ENCODE measurements around the gene SNAPC4.

The SNAPC4 gene

GRCh38 chr9:136379891-136380290, 20.1 kb downstream of the SNAPC4 start:
- no peak for DNase-seq (ENCODE audit: low read depth in 2 of 2)
- TF ChIP-seq, protein P1, sequence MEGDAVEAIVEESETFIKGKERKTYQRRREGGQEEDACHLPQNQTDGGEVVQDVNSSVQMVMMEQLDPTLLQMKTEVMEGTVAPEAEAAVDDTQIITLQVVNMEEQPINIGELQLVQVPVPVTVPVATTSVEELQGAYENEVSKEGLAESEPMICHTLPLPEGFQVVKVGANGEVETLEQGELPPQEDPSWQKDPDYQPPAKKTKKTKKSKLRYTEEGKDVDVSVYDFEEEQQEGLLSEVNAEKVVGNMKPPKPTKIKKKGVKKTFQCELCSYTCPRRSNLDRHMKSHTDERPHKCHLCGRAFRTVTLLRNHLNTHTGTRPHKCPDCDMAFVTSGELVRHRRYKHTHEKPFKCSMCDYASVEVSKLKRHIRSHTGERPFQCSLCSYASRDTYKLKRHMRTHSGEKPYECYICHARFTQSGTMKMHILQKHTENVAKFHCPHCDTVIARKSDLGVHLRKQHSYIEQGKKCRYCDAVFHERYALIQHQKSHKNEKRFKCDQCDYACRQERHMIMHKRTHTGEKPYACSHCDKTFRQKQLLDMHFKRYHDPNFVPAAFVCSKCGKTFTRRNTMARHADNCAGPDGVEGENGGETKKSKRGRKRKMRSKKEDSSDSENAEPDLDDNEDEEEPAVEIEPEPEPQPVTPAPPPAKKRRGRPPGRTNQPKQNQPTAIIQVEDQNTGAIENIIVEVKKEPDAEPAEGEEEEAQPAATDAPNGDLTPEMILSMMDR (IDR thresholded peaks at IDR 0.05; ENCODE audit: low read depth, low read length), result no peak
- no peak overlapping the region for H3K4me3 ChIP-seq (replicated peaks in 1 of 2; ENCODE audit: low read depth in 2 of 2, low read length in 2 of 2)

DNA sequence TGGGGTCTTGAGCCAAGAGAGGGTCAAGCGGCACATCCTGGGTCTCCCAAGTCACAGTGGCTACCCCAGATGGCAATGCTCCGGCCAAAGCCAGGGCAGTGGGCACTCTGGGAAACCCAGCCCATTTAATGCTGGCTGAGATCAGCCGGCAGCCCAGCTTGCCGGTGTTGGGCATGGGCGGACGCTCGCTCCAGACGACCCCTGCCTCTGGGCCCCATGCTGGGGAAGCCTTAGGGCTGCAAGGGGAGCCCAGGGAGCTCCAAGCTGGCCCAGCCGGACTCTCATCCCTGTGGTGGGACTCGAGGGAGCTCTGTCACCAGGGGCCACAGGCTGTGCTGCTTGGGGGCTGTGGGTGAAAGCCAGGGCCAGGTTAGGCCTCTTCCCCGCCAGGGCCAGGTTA, 20.6 kb downstream of the SNAPC4 start:
- DNase-seq (ENCODE audit: low read depth in 2 of 2), result no peak
- TF ChIP-seq, protein P1 (IDR thresholded peaks at IDR 0.05; ENCODE audit: low read depth, low read length), result no peak
- no peak overlapping the region for H3K4me3 ChIP-seq (replicated peaks in 1 of 2; ENCODE audit: low read depth in 2 of 2, low read length in 2 of 2)

DNA sequence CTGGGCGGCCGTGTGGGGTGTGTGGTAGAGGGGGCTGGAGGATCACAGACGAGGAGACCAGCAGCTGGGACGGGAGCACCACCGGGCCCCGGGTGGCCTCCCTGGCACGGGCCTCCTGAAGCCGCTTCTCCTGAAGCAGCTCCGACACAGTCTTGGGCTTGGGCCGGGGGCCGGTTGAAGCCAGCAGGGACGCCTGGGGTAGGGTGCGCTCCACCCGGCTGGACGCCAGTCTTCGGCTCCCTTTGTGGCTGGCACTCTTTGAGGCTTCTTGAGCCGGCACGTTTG, 21.0 kb downstream of the SNAPC4 start:
- DNase-seq (ENCODE audit: low read depth in 2 of 2), result no peak
- TF ChIP-seq, protein P1 (IDR thresholded peaks at IDR 0.05; ENCODE audit: low read depth, low read length), result no peak
- H3K4me3 ChIP-seq (replicated peaks in 1 of 2; ENCODE audit: low read depth in 2 of 2, low read length in 2 of 2), result no peak overlapping the region

DNA sequence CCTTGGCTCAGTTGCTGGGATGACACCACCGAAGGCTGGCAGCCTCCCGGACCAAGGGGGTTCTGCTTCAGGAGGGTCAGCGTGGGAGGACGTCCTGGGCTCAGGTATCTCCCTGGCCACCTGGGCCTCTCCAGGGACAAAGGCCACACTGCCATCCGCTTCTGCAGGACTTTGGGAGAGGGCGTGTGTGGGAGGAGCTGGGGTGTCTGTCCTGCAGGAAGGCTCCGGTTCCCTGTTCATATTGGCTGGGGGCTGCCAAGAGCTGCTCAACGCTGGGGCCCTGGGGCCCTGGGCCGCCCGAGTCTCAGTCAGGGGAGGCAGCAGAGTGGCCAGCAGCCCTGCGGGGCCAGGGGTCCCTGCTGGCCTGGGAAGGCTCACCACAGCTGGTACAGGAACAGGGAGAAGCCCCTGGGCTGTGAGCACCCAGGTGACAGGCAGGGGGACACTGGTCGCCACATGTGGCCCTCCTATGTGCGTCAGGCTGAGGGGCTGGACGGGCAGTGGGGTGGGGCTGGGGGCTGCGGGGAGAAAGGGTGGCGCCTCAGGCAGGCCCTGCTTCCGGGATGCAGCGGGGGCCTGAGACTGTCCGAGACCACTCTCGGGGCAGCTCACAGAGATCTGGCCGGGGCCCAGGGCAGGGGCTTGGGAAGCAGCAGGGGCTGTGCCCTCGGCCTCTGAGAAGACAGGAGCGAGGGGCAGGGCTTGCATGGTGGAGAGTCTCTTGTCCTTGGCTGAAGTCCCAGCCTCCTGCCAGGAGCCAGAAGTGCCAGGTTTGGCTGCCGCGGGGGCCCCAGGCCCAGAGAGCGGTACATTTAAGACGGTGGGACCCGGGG, 21.6 kb downstream of the SNAPC4 start:
- H3K4me3 ChIP-seq (replicated peaks in 1 of 2; ENCODE audit: low read depth in 2 of 2, low read length in 2 of 2), result no peak overlapping the region
- DNase-seq (ENCODE audit: low read depth in 2 of 2), result no peak
- TF ChIP-seq, protein P1 (IDR thresholded peaks at IDR 0.05; ENCODE audit: low read depth, low read length), result no peak

DNA sequence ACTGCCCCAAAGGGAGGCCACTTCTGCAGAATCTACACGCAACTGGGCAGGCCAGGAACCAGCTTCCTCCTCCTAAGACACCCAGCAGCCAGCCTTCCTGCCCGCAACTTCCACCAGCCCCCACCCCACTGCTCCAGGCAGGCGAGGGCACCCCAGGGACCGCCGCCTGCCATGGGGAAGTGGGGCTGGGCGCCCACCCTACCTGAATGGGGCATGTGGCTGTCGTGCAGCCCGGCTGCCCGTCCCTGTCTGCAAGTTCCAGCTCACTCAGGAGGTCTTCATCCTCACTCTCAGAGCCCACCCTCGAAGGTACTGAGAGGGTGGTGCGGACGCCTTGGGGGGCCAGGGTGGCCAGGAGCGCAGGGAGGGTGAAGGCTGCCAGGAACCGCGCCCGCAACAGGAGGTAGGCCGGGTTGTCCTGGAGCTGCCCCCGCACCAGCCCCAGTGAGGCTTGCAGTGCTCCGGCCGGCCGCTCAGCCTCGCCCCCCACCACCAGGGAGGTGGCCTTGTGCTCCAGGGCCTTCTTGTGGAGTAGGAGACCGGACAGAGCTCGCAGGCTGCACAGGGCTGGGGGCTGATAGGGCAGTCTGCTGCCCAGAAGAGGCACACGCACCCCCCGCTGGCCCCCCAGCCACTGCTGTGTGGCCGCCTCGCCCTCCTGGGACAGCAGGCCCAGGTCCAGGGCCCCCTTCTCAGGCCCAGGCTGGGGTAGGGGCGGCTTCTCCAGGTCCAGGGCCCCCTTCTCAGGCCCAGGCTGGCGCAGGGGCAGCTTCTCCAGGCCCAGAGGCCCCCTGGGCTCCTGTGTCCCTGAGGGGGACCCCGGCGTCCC, 22.4 kb downstream of the SNAPC4 start:
- DNase-seq (ENCODE audit: low read depth in 2 of 2), result no peak
- H3K4me3 ChIP-seq (replicated peaks in 1 of 2; ENCODE audit: low read depth in 2 of 2, low read length in 2 of 2), result no peak overlapping the region
- TF ChIP-seq, protein P1 (IDR thresholded peaks at IDR 0.05; ENCODE audit: low read depth, low read length), result no peak

- DNase-seq (ENCODE audit: low read depth in 2 of 2), result no peak
- TF ChIP-seq, protein P1 (IDR thresholded peaks at IDR 0.05; ENCODE audit: low read depth, low read length), result no peak
- H3K4me3 ChIP-seq (replicated peaks in 1 of 2; ENCODE audit: low read depth in 2 of 2, low read length in 2 of 2), result no peak overlapping the region
Observed at GRCh38 chr9:136376457-136376856, 23.5 kb downstream of the SNAPC4 start.
